ENCODE measurements around the gene CFAP69.

DNA sequence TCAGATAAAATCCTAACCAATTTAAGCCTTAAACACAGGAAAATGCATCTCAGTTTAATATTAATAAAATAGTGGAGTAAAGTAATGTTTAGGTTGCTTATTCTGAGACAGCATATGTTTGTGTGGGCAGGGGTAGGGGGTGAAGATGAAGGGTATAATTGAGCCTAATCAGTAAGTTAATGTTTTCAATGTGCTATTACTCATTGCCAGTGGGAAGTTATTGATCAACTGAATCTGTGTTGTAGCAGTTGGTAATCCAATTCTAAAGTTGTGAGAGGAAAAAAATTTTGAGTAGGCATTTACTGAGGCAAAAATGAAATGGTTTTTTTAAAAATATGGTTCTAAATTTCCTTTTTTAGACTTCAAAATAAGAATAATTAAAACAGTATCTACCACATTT, 16.5 kb downstream of the CFAP69 start:
- TF ChIP-seq POLR2A (IDR thresholded peaks at IDR 0.05; ENCODE audit: low read length) (no peak), GATA1 (IDR thresholded peaks at IDR 0.05; ENCODE audit: low read depth, low read length) (no peak)

Measured in erythroblast (primary cell).